GM23338 (cell line): ENCODE results near the gene RCC2.

Experiments used
- CREB1 ChIP-seq: fragments of 250-450 bp; sonication (Bioruptor Pico); IDR thresholded peaks from 2 replicates; pipeline ENCODE4 v1.5.0; 2020; ENCODE audit warnings: low read depth, mild to moderate bottlenecking, moderate library complexity
- EZH2 ChIP-seq: fragments of 200-600 bp; sonication (generic); IDR thresholded peaks from one replicate; pipeline ENCODE4 v1.8.0; 2017; ENCODE audit warnings: antibody characterized with exemption, mild to moderate bottlenecking, low read depth; ENCODE audit not compliant: unreplicated experiment
- EZH2phosphoT487 ChIP-seq: fragments of 200-600 bp; sonication (generic); IDR thresholded peaks from one replicate; pipeline ENCODE4 v1.8.1; 2018; ENCODE audit warnings: antibody characterized with exemption; ENCODE audit not compliant: unreplicated experiment
- JUNB ChIP-seq: IDR thresholded peaks from one replicate; pipeline ENCODE4 v1.6.1; 2016; ENCODE audit warnings: antibody characterized with exemption; ENCODE audit not compliant: unreplicated experiment
- NANOG ChIP-seq: IDR thresholded peaks from 2 replicates; pipeline ENCODE4 v1.6.1; 2016; ENCODE audit warnings: antibody characterized with exemption, borderline replicate concordance
- POLR2AphosphoS5 ChIP-seq: IDR thresholded peaks from 2 replicates; pipeline ENCODE4 v1.6.1; 2016; ENCODE audit warnings: antibody characterized with exemption, low read depth
- ZNF114 ChIP-seq: fragments of 250-450 bp; sonication (Bioruptor Pico); IDR thresholded peaks from 2 replicates; pipeline ENCODE4 v1.5.0; 2020; ENCODE audit warnings: mild to moderate bottlenecking, moderate library complexity
- TF ChIP-seq, protein P1 (sequence below), 2 experiments: fragments of 200-600 bp in 1 of 2; sonication (generic) in 1 of 2; conservative IDR thresholded peaks; 2 replicates each; pipeline versions ENCODE4 v1.5.1 to v1.6.1; 2016 to 2017; ENCODE audit warnings: antibody characterized with exemption in 2 of 2, low read depth in 2 of 2, mild to moderate bottlenecking in 2 of 2, moderate library complexity in 1 of 2

- TF ChIP-seq EZH2 = no peak
- TF ChIP-seq, protein P1, sequence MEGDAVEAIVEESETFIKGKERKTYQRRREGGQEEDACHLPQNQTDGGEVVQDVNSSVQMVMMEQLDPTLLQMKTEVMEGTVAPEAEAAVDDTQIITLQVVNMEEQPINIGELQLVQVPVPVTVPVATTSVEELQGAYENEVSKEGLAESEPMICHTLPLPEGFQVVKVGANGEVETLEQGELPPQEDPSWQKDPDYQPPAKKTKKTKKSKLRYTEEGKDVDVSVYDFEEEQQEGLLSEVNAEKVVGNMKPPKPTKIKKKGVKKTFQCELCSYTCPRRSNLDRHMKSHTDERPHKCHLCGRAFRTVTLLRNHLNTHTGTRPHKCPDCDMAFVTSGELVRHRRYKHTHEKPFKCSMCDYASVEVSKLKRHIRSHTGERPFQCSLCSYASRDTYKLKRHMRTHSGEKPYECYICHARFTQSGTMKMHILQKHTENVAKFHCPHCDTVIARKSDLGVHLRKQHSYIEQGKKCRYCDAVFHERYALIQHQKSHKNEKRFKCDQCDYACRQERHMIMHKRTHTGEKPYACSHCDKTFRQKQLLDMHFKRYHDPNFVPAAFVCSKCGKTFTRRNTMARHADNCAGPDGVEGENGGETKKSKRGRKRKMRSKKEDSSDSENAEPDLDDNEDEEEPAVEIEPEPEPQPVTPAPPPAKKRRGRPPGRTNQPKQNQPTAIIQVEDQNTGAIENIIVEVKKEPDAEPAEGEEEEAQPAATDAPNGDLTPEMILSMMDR (conservative IDR thresholded peaks at IDR 0.05; ENCODE audit: low read depth in 2 of 2) = peak; percentile 98 to 100
- peak; percentile 49 for TF ChIP-seq POLR2AphosphoS5
- 0 out of 2 replicates have a peak, but pooled peaks have one; percentile 12 for TF ChIP-seq CREB1
- TF ChIP-seq EZH2phosphoT487 = peak; percentile 35
- TF ChIP-seq ZNF114 (CRISPR knock-in tag) = no peak
- no peak for TF ChIP-seq JUNB
- TF ChIP-seq NANOG = no peak
Measured at GRCh38 chr1:17419626-17420328, 19.7 kb downstream of the RCC2 start.
